Measurements from ENCODE around the gene GLE1. TPM values are rescaled to one million over a fixed set of nuclear protein-coding genes. Genes with fewer than 3 reads are reported as not detected.
"Not testable (repeated sequence)": the region's sequence is repeated elsewhere in the genome, so short reads cannot be mapped to it uniquely, and the experiment has no call there.

The GLE1 gene
- total RNA-seq, 1 donor from 2014 or later: 47.5 TPM

DNA sequence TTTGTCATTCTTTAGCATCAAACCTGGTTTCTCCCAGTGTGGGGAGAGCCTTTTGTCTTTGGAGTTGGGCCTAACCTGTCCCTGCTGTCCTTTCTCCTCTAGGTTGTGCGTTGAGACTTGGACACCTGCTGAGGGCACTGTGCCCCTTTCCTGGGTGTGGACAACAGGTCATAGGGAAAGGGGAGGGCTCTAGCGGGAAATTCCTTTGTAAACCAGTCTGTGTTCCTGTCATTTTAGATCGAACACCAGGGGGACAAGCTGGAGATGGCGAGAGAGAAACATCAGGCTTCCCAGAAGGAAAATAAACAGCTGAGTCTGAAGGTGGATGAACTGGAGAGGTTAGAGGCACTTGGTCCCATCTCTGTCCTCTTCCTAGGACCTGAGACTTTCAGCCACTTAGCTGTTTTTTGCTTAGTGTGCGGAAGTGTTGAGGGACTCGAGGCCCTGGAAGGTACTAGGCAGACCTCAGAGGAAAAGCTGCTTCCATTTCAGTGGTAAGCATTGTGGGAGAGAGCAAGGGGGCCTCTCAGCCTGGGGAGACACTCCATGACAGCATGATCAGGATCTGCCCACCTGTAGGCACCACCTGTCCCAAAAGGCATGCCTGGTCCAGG is 8.6 kb upstream of the GLE1 start:
- intact Hi-C loops (cut with micrococcal nuclease): no loop called here

- intact Hi-C loops (cut with micrococcal nuclease): no loop called here
Measured at GRCh38 chr9:128497824-128498610, 6.5 kb upstream of the GLE1 start.

- intact Hi-C loops (cut with micrococcal nuclease): no loop called here
Measured at GRCh38 chr9:128498911-128499310, 5.6 kb upstream of the GLE1 start.

DNA sequence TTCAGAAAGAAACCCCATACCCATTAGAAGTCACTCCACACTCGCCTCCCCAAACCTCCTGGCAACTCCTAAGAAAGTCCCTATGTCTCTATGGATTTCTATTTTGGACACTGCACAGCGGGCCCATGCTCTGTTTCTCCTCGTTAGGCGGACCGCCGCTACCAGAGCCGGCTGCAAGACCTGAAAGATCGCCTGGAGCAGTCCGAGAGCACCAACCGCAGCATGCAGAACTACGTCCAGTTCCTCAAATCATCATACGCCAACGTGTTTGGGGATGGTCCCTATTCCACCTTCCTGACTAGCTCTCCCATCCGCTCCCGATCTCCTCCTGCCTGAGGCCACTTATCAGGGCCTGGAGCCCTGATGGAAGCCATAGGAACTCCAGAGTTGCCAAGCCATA is 4.6 kb upstream of the GLE1 start:
- intact Hi-C loops (cut with micrococcal nuclease): loop anchor here (5.0 kb wide), 1 partner anchor 128 kb away; the partner anchor contains the start of gene URM1

DNA sequence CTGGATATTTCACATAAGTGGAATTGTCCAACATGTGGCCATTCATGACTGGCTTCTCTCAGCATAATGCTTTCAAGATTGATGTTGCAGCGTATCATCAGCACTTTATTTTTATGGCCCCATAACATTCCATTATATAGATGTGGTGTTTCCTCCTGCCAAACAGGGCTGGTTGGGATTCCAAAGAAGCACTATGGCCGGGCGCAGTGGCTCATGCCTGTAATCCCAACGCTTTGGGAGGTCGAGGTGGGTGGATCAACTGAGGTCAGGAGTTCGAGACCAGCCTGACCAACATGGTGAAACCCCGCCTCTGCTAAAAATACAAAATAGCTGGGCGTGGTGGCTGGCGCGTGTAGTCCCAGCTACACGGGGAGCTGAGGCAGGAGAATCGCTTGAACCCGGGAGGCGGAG is 1.1 kb upstream of the GLE1 start:
- intact Hi-C loops (cut with micrococcal nuclease): loop anchor here (5.0 kb wide), 1 partner anchor 131 kb away; the partner anchor contains the start of gene URM1

GRCh38 chr9:128503870-128504269 is 649 bp upstream of the GLE1 start:
- intact Hi-C loops (cut with micrococcal nuclease): loop anchor here (1.0 to 5.0 kb wide), 3 partner anchors 48 to 132 kb away; partner anchors contain the start of genes ODF2, SPTAN1 and URM1

GRCh38 chr9:128505414-128505765 is 871 bp downstream of the GLE1 start:
- intact Hi-C loops (cut with micrococcal nuclease): no loop called here

DNA sequence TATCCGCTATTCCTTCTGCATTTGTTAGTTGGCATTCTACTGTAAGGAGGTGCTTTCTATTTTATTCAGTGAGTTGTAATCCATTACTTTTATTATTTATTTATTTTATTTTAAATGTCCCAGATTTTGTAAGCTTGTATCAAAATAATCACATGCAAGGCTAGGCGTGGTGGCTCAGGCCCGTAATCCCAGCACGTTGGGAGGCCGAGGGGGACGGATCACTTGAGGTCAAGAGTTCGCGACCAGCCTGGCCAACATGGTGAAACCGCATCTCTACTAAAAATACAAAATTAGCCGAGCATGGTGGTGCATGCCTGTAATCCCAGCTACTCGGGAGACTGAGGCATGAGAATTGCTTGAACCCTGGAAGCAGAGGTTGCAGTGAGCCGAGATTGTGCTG is 1.4 kb downstream of the GLE1 start:
- intact Hi-C loops (cut with micrococcal nuclease): not testable (repeated sequence)

DNA sequence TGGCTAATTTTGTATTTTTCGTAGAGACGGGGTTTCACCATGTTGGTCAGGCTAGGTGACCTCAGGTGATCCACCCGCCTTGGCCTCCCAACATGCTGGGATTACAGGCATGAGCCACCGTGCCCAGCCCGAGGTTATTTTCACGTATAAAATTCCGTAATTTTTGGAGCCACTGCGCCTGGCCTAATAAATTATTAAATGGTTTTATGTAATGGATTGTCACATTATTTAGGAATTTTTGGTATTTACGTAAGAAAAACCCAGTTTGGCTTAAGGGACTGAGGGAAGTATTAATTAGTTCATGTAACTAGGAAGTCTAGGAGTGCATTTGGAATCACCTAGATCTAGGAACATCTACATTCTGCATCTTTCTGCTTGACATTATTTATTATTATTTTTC is 8.3 kb downstream of the GLE1 start:
- intact Hi-C loops (cut with micrococcal nuclease): no loop called here

DNA sequence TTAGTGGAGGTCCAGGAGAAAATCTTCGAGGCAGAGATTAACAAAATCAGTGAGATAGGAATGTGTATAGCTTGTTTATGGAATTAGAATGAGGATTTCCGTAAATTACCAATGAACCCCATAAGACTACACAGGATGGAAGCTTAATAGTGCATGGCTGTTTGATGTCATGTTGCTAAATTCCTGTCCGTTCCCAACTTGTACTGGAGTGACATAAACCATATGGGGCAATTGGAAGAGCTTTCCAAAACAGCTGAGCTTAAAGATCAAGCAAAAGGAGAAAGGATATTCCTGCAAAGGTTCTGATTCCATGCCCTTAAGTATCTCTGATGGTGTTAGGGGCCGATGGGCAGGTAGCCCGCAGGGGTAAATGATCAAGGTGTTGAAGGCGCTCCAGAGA is 17.4 kb downstream of the GLE1 start:
- intact Hi-C loops (cut with micrococcal nuclease): no loop called here

GRCh38 chr9:128523199-128523925 is 18.8 kb downstream of the GLE1 start:
- intact Hi-C loops (cut with micrococcal nuclease): no loop called here

DNA sequence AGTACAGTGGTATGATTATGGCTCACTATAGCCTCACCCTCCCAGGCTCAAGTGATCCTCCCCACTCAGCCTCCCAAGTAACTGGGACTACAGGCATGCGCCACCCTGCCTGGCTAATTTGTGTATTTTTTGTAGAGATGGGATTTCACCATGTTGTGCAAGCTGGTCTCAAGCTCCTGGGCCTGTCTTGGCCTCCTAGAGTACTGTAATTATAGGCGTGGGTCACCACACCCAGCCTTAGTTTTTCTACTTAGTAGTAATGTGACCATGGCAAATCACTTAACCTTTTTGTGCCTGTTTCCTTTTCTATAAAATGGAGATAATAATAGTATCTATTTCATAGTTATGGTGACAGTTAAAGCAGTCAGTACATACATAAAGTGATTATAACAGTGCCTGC is 22.2 kb downstream of the GLE1 start:
- intact Hi-C loops (cut with micrococcal nuclease): no loop called here

DNA sequence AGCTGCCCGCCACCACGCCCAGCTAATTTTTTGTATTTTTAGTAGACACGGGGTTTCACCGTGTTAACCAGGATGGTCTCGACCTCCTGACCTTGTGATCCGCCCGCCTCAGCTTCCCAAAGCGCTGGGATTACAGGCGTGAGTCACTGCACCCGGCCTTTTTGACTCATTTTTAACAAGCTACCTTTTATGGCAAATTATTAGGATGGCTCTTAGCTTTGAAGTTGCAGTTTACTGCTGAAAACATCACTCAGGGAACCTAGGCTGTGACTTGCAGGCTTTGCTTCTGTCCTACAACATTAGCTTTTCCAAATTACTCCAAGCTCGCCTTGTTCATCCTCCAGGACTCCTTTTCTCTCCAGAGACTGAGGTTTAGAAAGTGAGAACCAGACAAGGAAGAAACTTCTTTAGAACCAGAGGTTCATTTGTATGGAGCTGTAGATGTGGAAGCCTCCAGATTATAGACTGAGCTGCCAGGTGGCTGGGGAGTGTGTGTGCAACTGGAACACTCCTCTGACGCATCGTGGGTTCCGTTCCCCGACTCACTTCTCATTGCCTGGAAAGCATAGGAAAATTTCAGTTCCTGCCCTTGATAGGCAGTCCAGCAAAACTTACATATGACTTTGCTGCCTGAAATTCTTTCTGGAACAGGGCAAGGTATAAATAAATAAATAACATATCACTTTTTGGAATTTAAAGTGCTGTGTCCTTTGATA is 24.1 kb downstream of the GLE1 start:
- intact Hi-C loops (cut with micrococcal nuclease): no loop called here

DNA sequence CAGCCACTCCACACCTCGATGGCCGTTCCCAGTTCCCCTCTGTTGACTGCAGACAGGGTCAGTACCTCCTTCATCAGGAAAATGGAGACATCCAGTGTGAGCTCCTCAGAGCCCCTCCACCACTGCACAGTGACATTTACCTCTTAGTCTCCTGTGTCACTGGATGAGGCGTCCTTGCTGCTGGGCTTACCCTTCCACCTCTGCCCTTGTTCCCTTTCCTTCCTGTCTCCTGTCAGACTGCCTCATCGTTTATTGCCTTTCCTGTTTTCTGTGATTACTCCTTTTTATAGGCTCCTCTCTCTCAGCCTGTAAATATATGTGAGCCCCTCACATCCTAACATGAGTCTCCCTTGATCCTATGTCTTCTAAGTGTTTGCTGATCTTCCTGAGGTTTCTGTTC is 24.7 kb downstream of the GLE1 start:
- intact Hi-C loops (cut with micrococcal nuclease): no loop called here

DNA sequence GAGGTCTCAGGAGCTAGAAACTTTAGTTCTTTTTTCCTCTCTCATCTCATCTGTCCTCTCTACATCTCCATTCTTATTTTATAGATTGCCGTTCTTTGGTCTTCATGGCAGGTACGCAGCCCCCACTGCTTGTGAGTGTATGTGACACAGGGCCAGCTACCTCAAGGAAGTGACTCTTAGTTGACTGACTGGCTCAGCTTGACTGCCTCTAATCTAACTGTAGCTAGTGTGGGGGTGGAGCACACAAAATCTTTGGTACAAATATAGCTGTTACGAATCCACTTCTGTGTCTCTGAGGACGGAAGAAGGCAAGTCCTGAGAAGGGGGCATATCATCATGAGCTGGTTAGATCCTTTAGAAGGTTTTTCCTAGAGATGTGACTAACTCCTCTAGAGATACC is 28.1 kb downstream of the GLE1 start:
- intact Hi-C loops (cut with micrococcal nuclease): no loop called here

- intact Hi-C loops (cut with micrococcal nuclease): no loop called here
Measured at GRCh38 chr9:128540634-128541360, 36.3 kb downstream of the GLE1 start.

GRCh38 chr9:128546504-128546903 is 42.0 kb downstream of the GLE1 start:
- intact Hi-C loops (cut with micrococcal nuclease): no loop called here

DNA sequence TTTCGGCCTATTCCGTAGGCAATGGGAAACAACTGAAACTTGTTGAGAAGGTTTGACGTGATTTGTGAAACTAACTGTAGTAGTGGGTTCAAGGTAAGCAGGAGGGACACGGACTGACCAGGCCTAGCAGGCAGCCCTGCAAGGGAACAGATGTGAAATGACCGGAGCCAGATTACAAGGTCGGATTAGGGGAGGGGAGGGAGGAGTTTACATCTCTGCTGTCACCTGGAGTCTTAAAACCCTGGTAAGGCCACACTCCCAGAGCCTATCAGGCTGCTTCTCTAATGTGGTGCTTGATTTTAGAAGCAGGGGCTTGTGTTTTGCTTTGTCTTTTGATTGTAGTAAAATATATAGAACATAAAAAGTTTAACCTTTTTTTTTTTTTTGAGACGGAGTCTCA is 44.4 kb downstream of the GLE1 start:
- intact Hi-C loops (cut with micrococcal nuclease): no loop called here

GRCh38 chr9:128550226-128550625 is 45.7 kb downstream of the GLE1 start:
- intact Hi-C loops (cut with micrococcal nuclease): loop anchor here (1.0 to 10.0 kb wide), 5 partner anchors 94 to 355 kb away; partner anchors contain the start of genes GOLGA2, ODF2, SWI5 and URM1

- intact Hi-C loops (cut with micrococcal nuclease): loop anchor here (1.0 to 10.0 kb wide), 5 partner anchors 95 to 354 kb away; partner anchors contain the start of genes GOLGA2, ODF2, SWI5 and URM1
Measured at GRCh38 chr9:128550770-128551656, 46.5 kb downstream of the GLE1 start.
